GM12878 (cell line): Measurements from ENCODE around the gene ZNF276. TPM values are rescaled to one million over a fixed set of nuclear protein-coding genes. Genes with fewer than 3 reads are reported as not detected.

Experiments used
- BACH1 ChIP-seq: fragments of 450-650 bp; IDR thresholded peaks from 2 replicates; pipeline ENCODE4 v1.6.1; 2017; ENCODE audit warnings: mild to moderate bottlenecking, borderline replicate concordance
- BCL11A ChIP-seq: IDR thresholded peaks from 2 replicates; pipeline ENCODE4 v1.6.1; 2011; ENCODE audit warnings: low read depth, low read length
- EED ChIP-seq: sonication (generic); IDR thresholded peaks from 2 replicates; pipeline ENCODE4 v1.6.1; 2016; ENCODE audit warnings: antibody characterized with exemption, low read depth
- IKZF2 ChIP-seq, 2 experiments: fragments of 450-650 bp; IDR thresholded peaks; 2 replicates each; pipeline ENCODE4 v1.6.1; 2017; ENCODE audit warnings: mild to moderate bottlenecking in 2 of 2, moderate library complexity in 2 of 2
- JUNB ChIP-seq: IDR thresholded peaks from 2 replicates; pipeline ENCODE4 v1.6.1; 2016; ENCODE audit warnings: antibody characterized with exemption, mild to moderate bottlenecking
- JUND ChIP-seq: IDR thresholded peaks from 2 replicates; pipeline ENCODE4 v1.6.1; 2012; ENCODE audit warnings: low read depth, mild to moderate bottlenecking, low read length, improper control_type of control experiment, moderate library complexity
- MXI1 ChIP-seq: fragments of 150-350 bp; IDR thresholded peaks from 2 replicates; pipeline ENCODE4 v1.6.1; 2011; ENCODE audit warnings: low read depth, mild to moderate bottlenecking, inconsistent platforms, low read length, improper control_type of control experiment
- MYB ChIP-seq: fragments of 150-350 bp; IDR thresholded peaks from 2 replicates; pipeline ENCODE4 v1.6.1; 2014; ENCODE audit warnings: mild to moderate bottlenecking, low read depth, low read length, borderline replicate concordance
- POU2F2 ChIP-seq: IDR thresholded peaks from 3 replicates; pipeline ENCODE4 v1.6.1; 2011; ENCODE audit warnings: low read depth, mild to moderate bottlenecking, low read length, borderline replicate concordance
- RFX5 ChIP-seq: IDR thresholded peaks from 2 replicates; pipeline ENCODE4 v1.6.1; 2011; ENCODE audit warnings: low read depth, low read length, improper control_type of control experiment
- SRF ChIP-seq, 2 experiments: IDR thresholded peaks; 2 replicates each; pipeline ENCODE4 v1.6.1; 2011; ENCODE audit warnings: low read depth in 2 of 2, low read length in 2 of 2, mild to moderate bottlenecking in 1 of 2, moderate library complexity in 1 of 2
- SUZ12 ChIP-seq: fragments of 200-600 bp; sonication (generic); IDR thresholded peaks from one replicate; pipeline ENCODE4 v1.6.1; 2018; ENCODE audit warnings: antibody characterized with exemption, mild to moderate bottlenecking; ENCODE audit not compliant: unreplicated experiment
- TCF3 ChIP-seq: IDR thresholded peaks from 2 replicates; pipeline ENCODE4 v1.6.1; 2012; ENCODE audit warnings: low read depth, mild to moderate bottlenecking, low read length, borderline replicate concordance; ENCODE audit not compliant: insufficient read depth
- YY1 ChIP-seq: IDR thresholded peaks from 2 replicates; pipeline ENCODE4 v1.6.1; 2011; ENCODE audit warnings: low read depth, mild to moderate bottlenecking, low read length
- ZNF207 ChIP-seq: fragments of 450-650 bp; IDR thresholded peaks from 2 replicates; pipeline ENCODE4 v1.6.1; 2014; ENCODE audit warnings: antibody characterized with exemption, mild to moderate bottlenecking, borderline replicate concordance
- polyA plus RNA-seq, 11 experiments: library from polyadenylated mRNA; depleted of rRNA in 4 of 11; unstranded in 6 of 11; stranded (reverse) in 5 of 11; fragments of >200 nt; fragmentation: Nextera tagmentation in 4 of 11; fragmentation: Illumina TruSeq in 1 of 11; extraction: Ambion mirVana in 4 of 11; extraction: Trizol in 1 of 11; gene quantifications; 1 replicate in 1 of 11; 2 replicates in 10 of 11; pipeline versions ENCODE4 v1.2.1 to v1.2.3, GENCODE V29; 2011 to 2016; ENCODE audit warnings: inconsistent platforms in 2 of 11, missing spikeins in 2 of 11, low read depth in 1 of 11
- total RNA-seq, 4 experiments: library from RNA; depleted of rRNA in 3 of 4; stranded (reverse); fragments of >200 nt in 3 of 4; fragmentation: Illumina TruSeq in 1 of 4; extraction: Trizol in 1 of 4; gene quantifications; 2 replicates each; pipeline versions ENCODE4 v1.2.1 to v1.2.3, GENCODE V29; 2013 to 2021
- TF ChIP-seq, protein P1 (sequence below): fragments of 450-650 bp; formaldehyde crosslinking; IDR thresholded peaks from 2 replicates; pipeline ENCODE4 v1.4.0; 2020; ENCODE audit warnings: mild to moderate bottlenecking, moderate library complexity
- TF ChIP-seq, protein P2 (sequence below): IDR thresholded peaks from 2 replicates; pipeline ENCODE4 v1.6.1; 2011; ENCODE audit warnings: borderline replicate concordance, low read depth, mild to moderate bottlenecking, moderate library complexity, mixed read lengths, low read length; ENCODE audit not compliant: insufficient read depth; ENCODE audit errors: extremely low read length
- TF ChIP-seq, protein P3 (sequence below): IDR thresholded peaks from 2 replicates; pipeline ENCODE4 v1.6.1; 2012; ENCODE audit warnings: low read depth, low read length, improper control_type of control experiment
- TF ChIP-seq, protein P4 (sequence below): fragments of 450-650 bp; IDR thresholded peaks from 2 replicates; pipeline ENCODE4 v1.6.1; 2017; ENCODE audit warnings: low read depth, mild to moderate bottlenecking, moderate library complexity
- TF ChIP-seq, protein P5 (sequence below): IDR thresholded peaks from 2 replicates; pipeline ENCODE4 v1.6.1; 2012; ENCODE audit warnings: low read depth, low read length, improper control_type of control experiment

Gene ZNF276
- total and polyA plus RNA-seq, 10 of the 15 experiments (the other 5 are each of a cell fraction or from before 2014, with no cell fraction given): 0.27 to 22.7 (median 8.7) TPM

DNA sequence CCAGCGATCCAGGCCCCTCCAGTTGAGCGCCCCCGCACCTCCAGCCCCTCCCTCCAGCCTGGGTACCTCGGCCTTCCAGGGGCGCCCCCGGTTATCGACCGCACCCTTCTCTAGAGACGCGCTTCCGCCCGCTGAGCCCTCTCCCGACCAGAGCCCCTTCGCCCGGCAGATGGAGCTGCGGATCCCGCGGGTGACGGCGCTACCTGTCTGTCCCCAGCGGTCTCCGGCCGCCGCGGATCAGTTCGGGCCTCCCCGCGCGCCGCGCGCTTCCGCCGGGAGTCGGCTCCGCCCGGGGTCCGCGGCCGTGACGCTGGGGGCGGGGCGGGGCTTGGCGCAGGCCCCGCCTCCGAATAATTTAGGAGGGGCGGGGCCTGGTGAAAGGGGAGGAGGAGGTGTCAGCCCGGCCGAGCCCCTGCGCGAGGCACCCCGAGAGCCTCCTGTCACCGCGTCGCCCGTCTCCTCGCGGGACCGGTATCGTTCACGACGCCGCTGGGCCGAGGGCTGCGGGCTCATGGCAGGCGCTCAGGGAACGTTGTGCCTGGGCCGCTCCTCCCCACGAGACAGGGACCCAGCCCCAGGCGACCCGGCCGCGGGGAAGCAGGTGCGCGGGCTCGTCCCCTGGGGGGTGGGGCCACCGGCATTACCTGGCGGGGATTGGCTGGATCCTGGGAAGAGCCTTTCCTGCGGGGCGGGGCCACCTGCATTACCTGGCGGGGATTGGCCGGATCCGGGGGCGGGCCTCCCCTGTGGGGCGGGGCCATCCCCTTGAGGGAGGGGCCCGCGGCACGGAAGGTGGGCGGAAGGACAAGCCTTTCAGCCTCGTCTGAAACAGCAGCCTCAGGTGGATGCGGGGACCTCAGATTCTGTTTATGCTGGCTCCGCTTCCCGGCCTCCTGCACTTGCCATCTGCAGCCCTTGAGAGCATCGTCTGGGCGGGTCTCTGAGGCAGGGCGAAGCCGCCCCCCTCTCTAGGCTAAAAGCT lies 19.6 kb upstream of the ZNF276 start, which contains the start of gene SPATA2L (continued):
- TF ChIP-seq, protein P1, sequence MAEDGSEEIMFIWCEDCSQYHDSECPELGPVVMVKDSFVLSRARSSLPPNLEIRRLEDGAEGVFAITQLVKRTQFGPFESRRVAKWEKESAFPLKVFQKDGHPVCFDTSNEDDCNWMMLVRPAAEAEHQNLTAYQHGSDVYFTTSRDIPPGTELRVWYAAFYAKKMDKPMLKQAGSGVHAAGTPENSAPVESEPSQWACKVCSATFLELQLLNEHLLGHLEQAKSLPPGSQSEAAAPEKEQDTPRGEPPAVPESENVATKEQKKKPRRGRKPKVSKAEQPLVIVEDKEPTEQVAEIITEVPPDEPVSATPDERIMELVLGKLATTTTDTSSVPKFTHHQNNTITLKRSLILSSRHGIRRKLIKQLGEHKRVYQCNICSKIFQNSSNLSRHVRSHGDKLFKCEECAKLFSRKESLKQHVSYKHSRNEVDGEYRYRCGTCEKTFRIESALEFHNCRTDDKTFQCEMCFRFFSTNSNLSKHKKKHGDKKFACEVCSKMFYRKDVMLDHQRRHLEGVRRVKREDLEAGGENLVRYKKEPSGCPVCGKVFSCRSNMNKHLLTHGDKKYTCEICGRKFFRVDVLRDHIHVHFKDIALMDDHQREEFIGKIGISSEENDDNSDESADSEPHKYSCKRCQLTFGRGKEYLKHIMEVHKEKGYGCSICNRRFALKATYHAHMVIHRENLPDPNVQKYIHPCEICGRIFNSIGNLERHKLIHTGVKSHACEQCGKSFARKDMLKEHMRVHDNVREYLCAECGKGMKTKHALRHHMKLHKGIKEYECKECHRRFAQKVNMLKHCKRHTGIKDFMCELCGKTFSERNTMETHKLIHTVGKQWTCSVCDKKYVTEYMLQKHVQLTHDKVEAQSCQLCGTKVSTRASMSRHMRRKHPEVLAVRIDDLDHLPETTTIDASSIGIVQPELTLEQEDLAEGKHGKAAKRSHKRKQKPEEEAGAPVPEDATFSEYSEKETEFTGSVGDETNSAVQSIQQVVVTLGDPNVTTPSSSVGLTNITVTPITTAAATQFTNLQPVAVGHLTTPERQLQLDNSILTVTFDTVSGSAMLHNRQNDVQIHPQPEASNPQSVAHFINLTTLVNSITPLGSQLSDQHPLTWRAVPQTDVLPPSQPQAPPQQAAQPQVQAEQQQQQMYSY (CRISPR knock-in tag): no peak
- TF ChIP-seq SRF (IDR thresholded peaks at IDR 0.05; ENCODE audit: low read depth in 2 of 2, low read length in 2 of 2) (peak; percentile 7 to 51; a peak in 1 of 4 replicates), POU2F2 (no peak), JUND (0 out of 2 replicates have a peak, but pooled peaks have one; percentile 5), EED (no peak), TCF3 (0 out of 2 replicates have a peak, but pooled peaks have one; percentile 28), JUNB (no peak), BCL11A (no peak), ZNF207 (0 out of 2 replicates have a peak, but pooled peaks have one; percentile 36), BACH1 (peak; percentile 67; the same call in 1 of the 2 replicates), MYB (no peak), RFX5 (no peak), YY1 (0 out of 2 replicates have a peak, but pooled peaks have one; percentile 26), IKZF2 (IDR thresholded peaks at IDR 0.05) (no peak), MXI1 (peak; percentile 73), SUZ12 (no peak)
- TF ChIP-seq, protein P2, sequence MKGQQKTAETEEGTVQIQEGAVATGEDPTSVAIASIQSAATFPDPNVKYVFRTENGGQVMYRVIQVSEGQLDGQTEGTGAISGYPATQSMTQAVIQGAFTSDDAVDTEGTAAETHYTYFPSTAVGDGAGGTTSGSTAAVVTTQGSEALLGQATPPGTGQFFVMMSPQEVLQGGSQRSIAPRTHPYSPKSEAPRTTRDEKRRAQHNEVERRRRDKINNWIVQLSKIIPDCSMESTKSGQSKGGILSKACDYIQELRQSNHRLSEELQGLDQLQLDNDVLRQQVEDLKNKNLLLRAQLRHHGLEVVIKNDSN: no peak
- TF ChIP-seq, protein P3, sequence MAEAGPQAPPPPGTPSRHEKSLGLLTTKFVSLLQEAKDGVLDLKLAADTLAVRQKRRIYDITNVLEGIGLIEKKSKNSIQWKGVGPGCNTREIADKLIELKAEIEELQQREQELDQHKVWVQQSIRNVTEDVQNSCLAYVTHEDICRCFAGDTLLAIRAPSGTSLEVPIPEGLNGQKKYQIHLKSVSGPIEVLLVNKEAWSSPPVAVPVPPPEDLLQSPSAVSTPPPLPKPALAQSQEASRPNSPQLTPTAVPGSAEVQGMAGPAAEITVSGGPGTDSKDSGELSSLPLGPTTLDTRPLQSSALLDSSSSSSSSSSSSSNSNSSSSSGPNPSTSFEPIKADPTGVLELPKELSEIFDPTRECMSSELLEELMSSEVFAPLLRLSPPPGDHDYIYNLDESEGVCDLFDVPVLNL: 0 out of 2 replicates have a peak, but pooled peaks have one; percentile 21
- TF ChIP-seq, protein P4, sequence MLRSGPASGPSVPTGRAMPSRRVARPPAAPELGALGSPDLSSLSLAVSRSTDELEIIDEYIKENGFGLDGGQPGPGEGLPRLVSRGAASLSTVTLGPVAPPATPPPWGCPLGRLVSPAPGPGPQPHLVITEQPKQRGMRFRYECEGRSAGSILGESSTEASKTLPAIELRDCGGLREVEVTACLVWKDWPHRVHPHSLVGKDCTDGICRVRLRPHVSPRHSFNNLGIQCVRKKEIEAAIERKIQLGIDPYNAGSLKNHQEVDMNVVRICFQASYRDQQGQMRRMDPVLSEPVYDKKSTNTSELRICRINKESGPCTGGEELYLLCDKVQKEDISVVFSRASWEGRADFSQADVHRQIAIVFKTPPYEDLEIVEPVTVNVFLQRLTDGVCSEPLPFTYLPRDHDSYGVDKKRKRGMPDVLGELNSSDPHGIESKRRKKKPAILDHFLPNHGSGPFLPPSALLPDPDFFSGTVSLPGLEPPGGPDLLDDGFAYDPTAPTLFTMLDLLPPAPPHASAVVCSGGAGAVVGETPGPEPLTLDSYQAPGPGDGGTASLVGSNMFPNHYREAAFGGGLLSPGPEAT: peak; percentile 30; the same call in 1 of the 2 replicates
- TF ChIP-seq, protein P5, sequence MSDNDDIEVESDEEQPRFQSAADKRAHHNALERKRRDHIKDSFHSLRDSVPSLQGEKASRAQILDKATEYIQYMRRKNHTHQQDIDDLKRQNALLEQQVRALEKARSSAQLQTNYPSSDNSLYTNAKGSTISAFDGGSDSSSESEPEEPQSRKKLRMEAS: peak; percentile 72
